WTC11 (cell line): ENCODE data around the gene TRMT10A. TPM values are rescaled to one million over a fixed set of nuclear protein-coding genes. Genes with fewer than 3 reads are reported as not detected.

ENCODE experiments used
- ATAC-seq: fragments of 200-7000 bp; cut with Tn5 transposase; 2 replicates; pipeline ENCODE4 v1.10.0; 2021; ENCODE audit warnings: mild to moderate bottlenecking, moderate library complexity
- CTCF ChIA-PET: fragments of 300-600 bp; sonication (Branson Sonifier 250); formaldehyde crosslinking; loops from one replicate; lab custom pipeline; 2021; ENCODE audit warnings: antibody characterized with exemption; lab: Charles Lee
- POLR2A ChIA-PET: fragments of 350-600 bp; sonication (Branson Sonifier 250); formaldehyde crosslinking; loops from one replicate; lab custom pipeline; 2021; ENCODE audit warnings: antibody characterized with exemption; lab: Charles Lee
- DNase-seq: peaks from one replicate; pipeline ENCODE4 v3.0.0; 2021; ENCODE audit warnings: low spot score
- H3K27ac Mint-ChIP-seq: 2 replicates; pipeline ENCODE4 v1.8.0; 2021; ENCODE audit warnings: mixed read lengths
- H3K27me3 Mint-ChIP-seq: 2 replicates; pipeline ENCODE4 v1.8.0; 2021; ENCODE audit warnings: low read depth, mild to moderate bottlenecking, moderate library complexity, mixed read lengths
- H3K36me3 Mint-ChIP-seq: 2 replicates; pipeline ENCODE4 v1.8.0; 2021; ENCODE audit warnings: mixed read lengths
- H3K4me1 Mint-ChIP-seq: 2 replicates; pipeline ENCODE4 v1.8.0; 2022; ENCODE audit warnings: mixed read lengths
- H3K4me3 Mint-ChIP-seq: 2 replicates; pipeline ENCODE4 v1.8.0; 2021; ENCODE audit warnings: mild to moderate bottlenecking, moderate library complexity, mixed read lengths
- H3K9me3 Mint-ChIP-seq: 2 replicates; pipeline ENCODE4 v1.8.0; 2021; ENCODE audit warnings: mixed read lengths
- ATF6 ChIP-seq: sonication (generic); formaldehyde crosslinking; IDR thresholded peaks from 2 replicates; pipeline ENCODE4 v1.8.1; 2023; ENCODE audit warnings: mild to moderate bottlenecking, missing genetic modification reagents
- CTCF ChIP-seq: fragments of 200-600 bp; IDR thresholded peaks from 2 replicates; pipeline ENCODE4 v1.8.0; 2022; ENCODE audit warnings: antibody characterized with exemption
- GTF2I ChIP-seq: fragments of 250-450 bp; sonication (Bioruptor Pico); conservative IDR thresholded peaks from 2 replicates; pipeline ENCODE4 v1.4.0; 2021; ENCODE audit warnings: mild to moderate bottlenecking
- KAT7 ChIP-seq: sonication (generic); formaldehyde crosslinking; IDR thresholded peaks from 2 replicates; pipeline ENCODE4 v1.8.1; 2023; ENCODE audit warnings: missing genetic modification reagents, mild to moderate bottlenecking, borderline replicate concordance
- MXD4 ChIP-seq: fragments of 250-450 bp; sonication (Bioruptor Pico); IDR thresholded peaks from 2 replicates; pipeline ENCODE4 v1.8.0; 2021; ENCODE audit warnings: mild to moderate bottlenecking, moderate library complexity, borderline replicate concordance
- NFE2L1 ChIP-seq: sonication (generic); formaldehyde crosslinking; IDR thresholded peaks from 2 replicates; pipeline ENCODE4 v1.8.1; 2023; ENCODE audit warnings: missing genetic modification reagents
- PRRX2 ChIP-seq: fragments of 250-450 bp; sonication (Bioruptor Pico); IDR thresholded peaks from 2 replicates; pipeline ENCODE4 v1.8.0; 2021; ENCODE audit warnings: mild to moderate bottlenecking
- SMAD3 ChIP-seq: sonication (generic); formaldehyde crosslinking; IDR thresholded peaks from 2 replicates; pipeline ENCODE4 v1.8.0; 2022; ENCODE audit warnings: missing genetic modification reagents, mild to moderate bottlenecking, borderline replicate concordance
- TP53 ChIP-seq: sonication (generic); formaldehyde crosslinking; IDR thresholded peaks from 2 replicates; pipeline ENCODE4 v1.8.1; 2023; ENCODE audit warnings: mild to moderate bottlenecking, missing genetic modification reagents
- ZNF219 ChIP-seq: sonication (generic); formaldehyde crosslinking; IDR thresholded peaks from 2 replicates; pipeline ENCODE4 v1.8.0; 2023; ENCODE audit warnings: missing genetic modification reagents, mild to moderate bottlenecking, borderline replicate concordance
- ZNF232 ChIP-seq: sonication (generic); formaldehyde crosslinking; IDR thresholded peaks from 2 replicates; pipeline ENCODE4 v1.8.0; 2022; ENCODE audit warnings: mild to moderate bottlenecking, missing genetic modification reagents
- ZNF416 ChIP-seq: fragments of 250-450 bp; sonication (Bioruptor Pico); IDR thresholded peaks from 2 replicates; pipeline ENCODE4 v1.9.0; 2021; ENCODE audit warnings: mild to moderate bottlenecking, inconsistent platforms
- ZNF512 ChIP-seq: sonication (generic); formaldehyde crosslinking; IDR thresholded peaks from 2 replicates; pipeline ENCODE4 v1.8.1; 2022; ENCODE audit warnings: missing genetic modification reagents, borderline replicate concordance
- total RNA-seq: library from RNA; stranded (reverse); gene quantifications from 3 replicates; pipeline ENCODE4 v1.2.3, GENCODE V29; 2021
- TF ChIP-seq, protein P1 (sequence below): fragments of 250-450 bp; sonication (Bioruptor Pico); IDR thresholded peaks from 2 replicates; pipeline ENCODE4 v2.1.2; 2022; ENCODE audit warnings: mild to moderate bottlenecking, moderate library complexity
- TF ChIP-seq, protein P2 (sequence below): sonication (generic); formaldehyde crosslinking; IDR thresholded peaks from 2 replicates; pipeline ENCODE4 v1.8.1; 2022; ENCODE audit warnings: low read depth, missing genetic modification reagents, borderline replicate concordance
- TF ChIP-seq, protein P3 (sequence below): sonication (generic); formaldehyde crosslinking; IDR thresholded peaks from 2 replicates; pipeline ENCODE4 v1.8.0; 2022; ENCODE audit warnings: mild to moderate bottlenecking, missing genetic modification reagents
- TF ChIP-seq, protein P4 (sequence below): sonication (generic); formaldehyde crosslinking; IDR thresholded peaks from 2 replicates; pipeline ENCODE4 v1.8.0; 2022; ENCODE audit warnings: mild to moderate bottlenecking, missing genetic modification reagents
- TF ChIP-seq, protein P5 (sequence below): sonication (generic); formaldehyde crosslinking; conservative IDR thresholded peaks from 2 replicates; pipeline ENCODE4 v1.8.1; 2023; ENCODE audit warnings: mild to moderate bottlenecking, low read depth, missing genetic modification reagents, moderate library complexity

TRMT10A gene
- total RNA-seq, 1 experiment from 2014 or later, result 3.7 TPM

GRCh38 chr4:99507349-99507748 is 56.5 kb downstream of the TRMT10A start (continued):
- TF ChIP-seq ZNF416 (CRISPR knock-in tag) (no peak), ZNF219 (CRISPR knock-in tag) (no peak)

- ATAC-seq (no peak), DNase-seq (no peak)
- H3K27ac Mint-ChIP-seq, result no peak overlapping the region
- no peaks in the 10 kb centered on the region for H3K36me3 Mint-ChIP-seq
- H3K9me3 Mint-ChIP-seq, result peaks cover 28% of the 10 kb centered on the region
- ChIA-PET POLR2A (no interaction called here), CTCF (no interaction called here)
- H3K4me1 Mint-ChIP-seq, result peaks cover 4% of the 10 kb centered on the region
- H3K27me3 Mint-ChIP-seq, result no peaks in the 10 kb centered on the region; the same call in 1 of the 2 replicates
- TF ChIP-seq PRRX2 (CRISPR knock-in tag), result no peak
- TF ChIP-seq, protein P1, sequence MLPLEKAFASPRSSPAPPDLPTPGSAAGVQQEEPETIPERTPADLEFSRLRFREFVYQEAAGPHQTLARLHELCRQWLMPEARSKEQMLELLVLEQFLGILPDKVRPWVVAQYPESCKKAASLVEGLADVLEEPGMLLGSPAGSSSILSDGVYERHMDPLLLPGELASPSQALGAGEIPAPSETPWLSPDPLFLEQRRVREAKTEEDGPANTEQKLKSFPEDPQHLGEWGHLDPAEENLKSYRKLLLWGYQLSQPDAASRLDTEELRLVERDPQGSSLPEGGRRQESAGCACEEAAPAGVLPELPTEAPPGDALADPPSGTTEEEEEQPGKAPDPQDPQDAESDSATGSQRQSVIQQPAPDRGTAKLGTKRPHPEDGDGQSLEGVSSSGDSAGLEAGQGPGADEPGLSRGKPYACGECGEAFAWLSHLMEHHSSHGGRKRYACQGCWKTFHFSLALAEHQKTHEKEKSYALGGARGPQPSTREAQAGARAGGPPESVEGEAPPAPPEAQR (CRISPR knock-in tag), result no peak
- TF ChIP-seq CTCF, result no peak
- no peak for TF ChIP-seq TP53 (CRISPR knock-in tag)
- no peak for TF ChIP-seq MXD4 (CRISPR knock-in tag)
- TF ChIP-seq ZNF512 (CRISPR knock-in tag), result no peak
- no peak for TF ChIP-seq ZNF416 (CRISPR knock-in tag)
- no peak for TF ChIP-seq KAT7
- TF ChIP-seq NFE2L1 (CRISPR knock-in tag), result no peak
- TF ChIP-seq, protein P2, sequence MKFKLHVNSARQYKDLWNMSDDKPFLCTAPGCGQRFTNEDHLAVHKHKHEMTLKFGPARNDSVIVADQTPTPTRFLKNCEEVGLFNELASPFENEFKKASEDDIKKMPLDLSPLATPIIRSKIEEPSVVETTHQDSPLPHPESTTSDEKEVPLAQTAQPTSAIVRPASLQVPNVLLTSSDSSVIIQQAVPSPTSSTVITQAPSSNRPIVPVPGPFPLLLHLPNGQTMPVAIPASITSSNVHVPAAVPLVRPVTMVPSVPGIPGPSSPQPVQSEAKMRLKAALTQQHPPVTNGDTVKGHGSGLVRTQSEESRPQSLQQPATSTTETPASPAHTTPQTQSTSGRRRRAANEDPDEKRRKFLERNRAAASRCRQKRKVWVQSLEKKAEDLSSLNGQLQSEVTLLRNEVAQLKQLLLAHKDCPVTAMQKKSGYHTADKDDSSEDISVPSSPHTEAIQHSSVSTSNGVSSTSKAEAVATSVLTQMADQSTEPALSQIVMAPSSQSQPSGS (CRISPR knock-in tag), result no peak
- TF ChIP-seq ZNF232, result no peak
- TF ChIP-seq, protein P3, sequence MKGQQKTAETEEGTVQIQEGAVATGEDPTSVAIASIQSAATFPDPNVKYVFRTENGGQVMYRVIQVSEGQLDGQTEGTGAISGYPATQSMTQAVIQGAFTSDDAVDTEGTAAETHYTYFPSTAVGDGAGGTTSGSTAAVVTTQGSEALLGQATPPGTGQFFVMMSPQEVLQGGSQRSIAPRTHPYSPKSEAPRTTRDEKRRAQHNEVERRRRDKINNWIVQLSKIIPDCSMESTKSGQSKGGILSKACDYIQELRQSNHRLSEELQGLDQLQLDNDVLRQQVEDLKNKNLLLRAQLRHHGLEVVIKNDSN (CRISPR knock-in tag), result no peak
- no peak for TF ChIP-seq SMAD3
- no peak overlapping the region for H3K4me3 Mint-ChIP-seq
Measured at GRCh38 chr4:99506781-99507180, 57.1 kb downstream of the TRMT10A start.

GRCh38 chr4:99504804-99505502 is 58.9 kb downstream of the TRMT10A start:
- Mint-ChIP-seq H3K27me3 (no peaks in the 10 kb centered on the region; the same call in 1 of the 2 replicates), H3K27ac (no peak overlapping the region), H3K36me3 (no peaks in the 10 kb centered on the region), H3K4me1 (peaks cover 4% of the 10 kb centered on the region), H3K4me3 (no peak overlapping the region), H3K9me3 (peaks cover 28% of the 10 kb centered on the region)
- ChIA-PET POLR2A (interaction anchor here (0.5 kb wide), 1 partner anchor 19 kb away, joined by 9 read pairs; no protein-coding TSS in a partner anchor), CTCF (interaction anchor here (0.6 kb wide), 1 partner anchor 874 kb away, joined by 3 read pairs; no protein-coding TSS in a partner anchor)
- no peak for DNase-seq
- ATAC-seq, result no peak
- TF ChIP-seq GTF2I (CRISPR knock-in tag), result no peak
- TF ChIP-seq, protein P4, sequence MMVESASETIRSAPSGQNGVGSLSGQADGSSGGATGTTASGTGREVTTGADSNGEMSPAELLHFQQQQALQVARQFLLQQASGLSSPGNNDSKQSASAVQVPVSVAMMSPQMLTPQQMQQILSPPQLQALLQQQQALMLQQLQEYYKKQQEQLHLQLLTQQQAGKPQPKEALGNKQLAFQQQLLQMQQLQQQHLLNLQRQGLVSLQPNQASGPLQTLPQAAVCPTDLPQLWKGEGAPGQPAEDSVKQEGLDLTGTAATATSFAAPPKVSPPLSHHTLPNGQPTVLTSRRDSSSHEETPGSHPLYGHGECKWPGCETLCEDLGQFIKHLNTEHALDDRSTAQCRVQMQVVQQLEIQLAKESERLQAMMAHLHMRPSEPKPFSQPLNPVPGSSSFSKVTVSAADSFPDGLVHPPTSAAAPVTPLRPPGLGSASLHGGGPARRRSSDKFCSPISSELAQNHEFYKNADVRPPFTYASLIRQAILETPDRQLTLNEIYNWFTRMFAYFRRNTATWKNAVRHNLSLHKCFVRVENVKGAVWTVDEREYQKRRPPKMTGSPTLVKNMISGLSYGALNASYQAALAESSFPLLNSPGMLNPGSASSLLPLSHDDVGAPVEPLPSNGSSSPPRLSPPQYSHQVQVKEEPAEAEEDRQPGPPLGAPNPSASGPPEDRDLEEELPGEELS (CRISPR knock-in tag), result no peak
- TF ChIP-seq, protein P5, sequence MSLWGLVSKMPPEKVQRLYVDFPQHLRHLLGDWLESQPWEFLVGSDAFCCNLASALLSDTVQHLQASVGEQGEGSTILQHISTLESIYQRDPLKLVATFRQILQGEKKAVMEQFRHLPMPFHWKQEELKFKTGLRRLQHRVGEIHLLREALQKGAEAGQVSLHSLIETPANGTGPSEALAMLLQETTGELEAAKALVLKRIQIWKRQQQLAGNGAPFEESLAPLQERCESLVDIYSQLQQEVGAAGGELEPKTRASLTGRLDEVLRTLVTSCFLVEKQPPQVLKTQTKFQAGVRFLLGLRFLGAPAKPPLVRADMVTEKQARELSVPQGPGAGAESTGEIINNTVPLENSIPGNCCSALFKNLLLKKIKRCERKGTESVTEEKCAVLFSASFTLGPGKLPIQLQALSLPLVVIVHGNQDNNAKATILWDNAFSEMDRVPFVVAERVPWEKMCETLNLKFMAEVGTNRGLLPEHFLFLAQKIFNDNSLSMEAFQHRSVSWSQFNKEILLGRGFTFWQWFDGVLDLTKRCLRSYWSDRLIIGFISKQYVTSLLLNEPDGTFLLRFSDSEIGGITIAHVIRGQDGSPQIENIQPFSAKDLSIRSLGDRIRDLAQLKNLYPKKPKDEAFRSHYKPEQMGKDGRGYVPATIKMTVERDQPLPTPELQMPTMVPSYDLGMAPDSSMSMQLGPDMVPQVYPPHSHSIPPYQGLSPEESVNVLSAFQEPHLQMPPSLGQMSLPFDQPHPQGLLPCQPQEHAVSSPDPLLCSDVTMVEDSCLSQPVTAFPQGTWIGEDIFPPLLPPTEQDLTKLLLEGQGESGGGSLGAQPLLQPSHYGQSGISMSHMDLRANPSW (CRISPR knock-in tag), result no peak
- no peak for TF ChIP-seq ATF6 (CRISPR knock-in tag)
- TF ChIP-seq TP53 (CRISPR knock-in tag), result no peak
